ENCODE measurements around the gene CCNY.
A peak's percentile ranks its signal among the peaks of the same experiment; 100 is the strongest.

The CCNY gene

DNA sequence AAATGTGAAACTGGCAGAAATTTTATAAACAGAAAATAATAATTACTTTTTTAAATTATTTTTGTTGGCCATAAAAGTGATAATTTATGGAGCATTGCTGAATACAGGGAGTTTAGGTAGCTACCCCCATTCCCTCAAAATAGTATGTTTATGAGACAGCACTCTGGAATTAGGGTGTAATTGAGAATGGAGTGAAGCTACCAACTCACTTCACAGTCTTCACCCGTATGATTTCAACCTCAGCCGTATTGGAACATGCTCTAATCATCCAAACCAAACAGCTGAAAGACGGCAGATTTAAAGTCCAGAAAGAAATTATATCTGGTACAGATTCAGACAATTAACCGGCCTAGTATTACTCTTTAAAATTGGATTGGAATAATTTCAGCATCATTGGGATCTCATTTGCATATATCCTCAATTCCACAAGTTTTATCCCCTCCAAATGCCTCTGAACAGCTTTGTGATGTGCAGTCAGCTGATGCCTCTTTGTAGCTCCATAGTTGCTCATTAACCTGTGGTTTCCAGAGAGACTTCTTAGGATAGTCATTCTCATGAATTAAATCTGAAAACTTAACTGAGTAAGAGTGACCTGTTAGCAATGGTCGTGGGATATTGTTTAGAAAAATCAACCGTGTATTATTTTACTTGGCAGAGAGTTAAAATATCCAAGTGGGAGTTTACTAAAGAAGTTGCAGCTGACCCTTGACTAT lies 209.7 kb downstream of the CCNY start:
- ChIA-PET POLR2A (interaction anchor here (0.6 kb wide), 1 partner anchor 29 kb away, joined by 3 read pairs; no protein-coding TSS in a partner anchor), CTCF (interaction anchor here (1.5 to 4.3 kb wide), 4 partner anchors 10 to 68 kb away, joined by 4 to 41 read pairs (median 6); no protein-coding TSS in a partner anchor)
- TF ChIP-seq, protein P1, sequence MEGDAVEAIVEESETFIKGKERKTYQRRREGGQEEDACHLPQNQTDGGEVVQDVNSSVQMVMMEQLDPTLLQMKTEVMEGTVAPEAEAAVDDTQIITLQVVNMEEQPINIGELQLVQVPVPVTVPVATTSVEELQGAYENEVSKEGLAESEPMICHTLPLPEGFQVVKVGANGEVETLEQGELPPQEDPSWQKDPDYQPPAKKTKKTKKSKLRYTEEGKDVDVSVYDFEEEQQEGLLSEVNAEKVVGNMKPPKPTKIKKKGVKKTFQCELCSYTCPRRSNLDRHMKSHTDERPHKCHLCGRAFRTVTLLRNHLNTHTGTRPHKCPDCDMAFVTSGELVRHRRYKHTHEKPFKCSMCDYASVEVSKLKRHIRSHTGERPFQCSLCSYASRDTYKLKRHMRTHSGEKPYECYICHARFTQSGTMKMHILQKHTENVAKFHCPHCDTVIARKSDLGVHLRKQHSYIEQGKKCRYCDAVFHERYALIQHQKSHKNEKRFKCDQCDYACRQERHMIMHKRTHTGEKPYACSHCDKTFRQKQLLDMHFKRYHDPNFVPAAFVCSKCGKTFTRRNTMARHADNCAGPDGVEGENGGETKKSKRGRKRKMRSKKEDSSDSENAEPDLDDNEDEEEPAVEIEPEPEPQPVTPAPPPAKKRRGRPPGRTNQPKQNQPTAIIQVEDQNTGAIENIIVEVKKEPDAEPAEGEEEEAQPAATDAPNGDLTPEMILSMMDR (IDR thresholded peaks at IDR 0.05; ENCODE audit: insufficient read depth, low read length, missing control alignments), result no peak
- no peak overlapping the region for H3K4me3 ChIP-seq (ENCODE audit: low read depth, low read length)
- DNase-seq (ENCODE audit: low read depth, low spot score), result no peak

DNA sequence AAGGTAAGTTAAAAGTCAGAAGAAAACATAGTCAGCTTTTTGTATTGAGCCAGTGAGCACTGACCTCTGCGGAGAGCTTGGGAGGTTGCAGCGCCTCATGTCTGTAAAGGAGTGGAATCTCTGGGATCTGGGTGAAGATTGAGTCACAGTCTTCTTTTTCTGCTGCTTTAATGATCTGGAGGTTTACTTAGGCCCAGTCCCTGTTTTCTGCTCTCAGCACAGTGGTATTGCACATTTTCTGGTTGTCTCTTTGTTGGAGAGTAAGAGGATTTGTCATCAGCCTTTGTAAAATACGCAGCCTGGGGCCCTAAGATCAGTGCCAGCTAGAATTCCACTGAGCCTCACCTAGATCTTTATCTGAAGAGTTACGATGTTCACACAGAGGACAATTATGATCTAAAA lies 210.5 kb downstream of the CCNY start:
- TF ChIP-seq, protein P1 (IDR thresholded peaks at IDR 0.05; ENCODE audit: insufficient read depth, low read length, missing control alignments), result no peak
- H3K4me3 ChIP-seq (ENCODE audit: low read depth, low read length), result no peak overlapping the region
- DNase-seq (ENCODE audit: low read depth, low spot score), result peak; percentile 67
- ChIA-PET POLR2A (interaction anchor here (0.8 kb wide), 1 partner anchor 16 kb away, joined by 3 read pairs; no protein-coding TSS in a partner anchor), CTCF (interaction anchor here (1.5 to 4.3 kb wide), 4 partner anchors 9 to 67 kb away, joined by 4 to 41 read pairs (median 6); no protein-coding TSS in a partner anchor)

DNA sequence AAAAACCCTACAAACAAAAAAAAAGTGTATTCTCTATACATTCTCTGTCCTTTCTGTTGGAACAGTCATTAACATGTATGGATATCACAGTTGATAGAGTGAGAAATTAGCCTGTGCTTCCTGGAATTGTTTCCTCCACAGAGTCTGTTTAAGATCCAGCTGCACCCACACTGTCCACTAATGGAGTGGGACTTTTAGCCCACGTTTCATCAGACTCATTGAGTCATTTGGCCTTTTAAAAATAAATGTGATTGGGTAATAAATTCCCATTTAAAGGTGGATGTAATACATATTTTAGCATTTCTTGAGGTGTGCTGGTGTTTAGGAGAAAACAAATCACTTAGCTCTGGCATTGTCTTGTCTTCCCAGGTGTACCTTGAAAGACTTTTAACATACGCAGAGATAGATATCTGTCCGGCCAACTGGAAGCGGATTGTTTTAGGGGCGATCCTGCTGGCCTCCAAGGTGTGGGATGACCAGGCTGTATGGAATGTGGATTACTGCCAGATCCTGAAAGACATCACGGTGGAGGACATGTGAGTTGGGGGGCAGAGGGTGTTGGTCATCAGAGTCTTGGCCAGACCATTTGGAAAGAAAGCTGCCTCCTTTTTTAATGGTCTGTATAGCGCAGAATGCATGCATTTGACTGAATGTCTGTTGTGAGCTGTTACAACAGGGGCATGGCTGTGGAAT lies 216.5 kb downstream of the CCNY start:
- ChIA-PET POLR2A (no interaction called here), CTCF (interaction anchor here (0.7 to 4.8 kb wide), 2 partner anchors 9 to 16 kb away, joined by 3 to 73 read pairs; no protein-coding TSS in a partner anchor)
- TF ChIP-seq, protein P1 (IDR thresholded peaks at IDR 0.05; ENCODE audit: insufficient read depth, low read length, missing control alignments), result no peak
- no peak overlapping the region for H3K4me3 ChIP-seq (ENCODE audit: low read depth, low read length)
- DNase-seq (ENCODE audit: low read depth, low spot score), result no peak

DNA sequence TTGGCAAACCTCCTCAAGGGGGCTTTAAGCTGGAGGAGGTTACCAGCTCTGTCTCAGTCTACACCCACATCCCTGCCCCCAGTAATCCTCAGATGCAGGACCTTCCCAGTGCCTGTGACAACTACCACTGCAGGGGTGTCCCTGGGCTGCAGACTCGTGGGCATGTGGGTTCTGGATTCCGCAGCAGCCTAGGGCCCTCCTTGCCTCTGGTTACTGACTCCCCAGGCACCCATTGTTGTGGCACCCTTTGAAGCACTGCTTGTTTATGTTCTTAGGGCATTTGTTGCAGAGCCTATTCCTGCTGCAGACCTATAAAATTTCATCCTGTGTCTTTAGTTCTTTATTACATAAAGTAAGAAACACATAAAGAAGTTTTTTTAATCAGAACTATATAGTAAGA lies 217.7 kb downstream of the CCNY start:
- no peak for DNase-seq (ENCODE audit: low read depth, low spot score)
- ChIA-PET CTCF (interaction anchor here (4.8 kb wide), 1 partner anchor 8 kb away, joined by 73 read pairs; no protein-coding TSS in a partner anchor), POLR2A (no interaction called here)
- no peak overlapping the region for H3K4me3 ChIP-seq (ENCODE audit: low read depth, low read length)
- TF ChIP-seq, protein P1 (IDR thresholded peaks at IDR 0.05; ENCODE audit: insufficient read depth, low read length, missing control alignments), result no peak

DNA sequence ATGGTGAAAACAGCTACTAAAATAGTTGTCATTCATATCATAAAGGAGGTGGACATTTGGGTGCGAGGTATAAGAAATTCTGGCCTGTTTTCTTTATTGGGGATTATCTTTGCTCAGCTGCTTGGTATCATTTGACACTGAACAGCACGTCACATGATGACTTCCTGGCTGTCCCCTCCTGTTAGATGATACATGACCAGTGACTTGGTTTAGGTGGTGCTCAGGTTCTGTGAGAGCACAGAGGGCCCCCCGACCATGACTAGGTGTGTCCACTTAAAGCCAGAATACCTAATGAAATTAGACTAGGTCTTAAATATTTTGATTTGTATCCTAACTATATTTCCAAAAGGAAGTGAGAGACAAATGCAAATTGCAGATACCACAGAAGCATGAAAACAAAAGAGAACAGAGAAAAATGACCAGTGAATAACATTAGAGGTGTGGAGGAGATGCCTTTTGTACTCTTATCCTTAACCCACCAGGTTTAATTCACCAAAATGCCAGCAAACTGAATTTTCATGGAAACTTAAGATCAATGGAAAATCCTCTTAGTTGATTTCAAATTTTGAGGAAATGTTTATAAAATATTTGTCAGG lies 218.2 kb downstream of the CCNY start:
- no peak overlapping the region for H3K4me3 ChIP-seq (ENCODE audit: low read depth, low read length)
- TF ChIP-seq, protein P1 (IDR thresholded peaks at IDR 0.05; ENCODE audit: insufficient read depth, low read length, missing control alignments), result no peak
- no peak for DNase-seq (ENCODE audit: low read depth, low spot score)
- ChIA-PET POLR2A (no interaction called here), CTCF (interaction anchor here (3.2 to 4.8 kb wide), 2 partner anchors 8 to 11 kb away, joined by 22 to 73 read pairs; no protein-coding TSS in a partner anchor)
